22Rv1 (cell line): ENCODE measurements around the gene MYH6.
A peak's percentile ranks its signal among the peaks of the same experiment; 100 is the strongest.
"Not testable (repeated sequence)": the region's sequence is repeated elsewhere in the genome, so short reads cannot be mapped to it uniquely, and the experiment has no call there.

Experiments used
- H3K27ac ChIP-seq: fragments of 450-650 bp; 2 replicates; pipeline ENCODE4 v1.5.1; 2017
- CTCF ChIP-seq: fragments of 450-650 bp; IDR thresholded peaks from 2 replicates; pipeline ENCODE4 v1.5.1; 2017; ENCODE audit warnings: mild to moderate bottlenecking
- ZFX ChIP-seq: fragments of 450-650 bp; IDR thresholded peaks from 2 replicates; pipeline ENCODE4 v1.6.1; 2017; ENCODE audit warnings: antibody characterized with exemption, borderline replicate concordance

MYH6 gene

GRCh38 chr14:23407516-23408306 is at the start of gene MYH6:
Gene MYH6 (minus strand): TSS chr14:23408273. CDS start chr14:23407223, 1,050 bp downstream.
- no peak within 1 kb of the TSS for H3K27ac ChIP-seq
- TF ChIP-seq CTCF (no peak), ZFX (no peak)

- not testable (repeated sequence) for H3K27ac ChIP-seq
Observed at GRCh38 chr14:23456883-23457586, 49.0 kb upstream of the MYH6 start.

- no peak overlapping the region for H3K27ac ChIP-seq
- TF ChIP-seq CTCF (no peak), ZFX (no peak)
Observed at GRCh38 chr14:23454445-23454856, 46.4 kb upstream of the MYH6 start.

- TF ChIP-seq ZFX = no peak
- TF ChIP-seq CTCF = no peak
- no peak overlapping the region for H3K27ac ChIP-seq
Observed at GRCh38 chr14:23452237-23452636, 44.2 kb upstream of the MYH6 start.

GRCh38 chr14:23450379-23450778 is 42.3 kb upstream of the MYH6 start:
- no peak for TF ChIP-seq ZFX
- no peak for TF ChIP-seq CTCF

GRCh38 chr14:23449314-23449713 is 41.2 kb upstream of the MYH6 start:
- TF ChIP-seq CTCF (no peak), ZFX (no peak)
- no peak overlapping the region for H3K27ac ChIP-seq

More at GRCh38 chr14:23450379-23450778, 42.3 kb upstream of the MYH6 start:
- no peak overlapping the region for H3K27ac ChIP-seq

GRCh38 chr14:23447361-23448350 is 39.6 kb upstream of the MYH6 start:
- TF ChIP-seq CTCF (no peak), ZFX (no peak)
- H3K27ac ChIP-seq = peak overlapping the region; percentile 23; the same call in 1 of the 2 replicates
